ENCODE measurements around the gene SH3PXD2A. TPM values are rescaled to one million over a fixed set of nuclear protein-coding genes. Genes with fewer than 3 reads are reported as not detected.
A peak's percentile ranks its signal among the peaks of the same experiment; 100 is the strongest.

The SH3PXD2A gene
- total and polyA plus RNA-seq, 5 donors from 2014 or later = 0.24 to 15.4 (median 0.47) TPM

GRCh38 chr10:103669243-103669929, 186.0 kb downstream of the SH3PXD2A start:
- Mint-ChIP-seq H3K27ac (peak overlapping the region in 1 of 3 donors; percentile 46), H3K9me3 (no peaks in the 10 kb centered on the region), H3K27me3 (no peaks in the 10 kb centered on the region), H3K36me3 (peaks cover 7% of the 10 kb centered on the region), H3K4me3 (peak overlapping the region in 3 of 4 donors; percentile 21 to 54 (median 22)), H3K4me1 (peaks cover 0 to 19% (median 13%) of the 10 kb centered on the region in 4 donors)
- H3K4me3 ChIP-seq (ENCODE audit: low read depth, low read length) = no peak overlapping the region
- H3K4me1 ChIP-seq (ENCODE audit: control insufficient read depth, insufficient read depth, low read length, poor library complexity, severe bottlenecking) = peaks cover 9% of the 10 kb centered on the region
- DNase-seq (no peak), ATAC-seq (ENCODE audit: low read depth in 2 of 2) (no peak)
- H3K27me3 ChIP-seq (ENCODE audit: control insufficient read depth, insufficient read depth, low read length) = no peaks in the 10 kb centered on the region
- H3K27ac ChIP-seq (ENCODE audit: insufficient read depth, low read length, poor library complexity, severe bottlenecking) = no peak overlapping the region
- no peaks in the 10 kb centered on the region for H3K36me3 ChIP-seq (ENCODE audit: control insufficient read depth, insufficient read depth, low read length)
- H3K9me3 ChIP-seq (ENCODE audit: control insufficient read depth in 2 of 2, low read length in 2 of 2) = no peaks in the 10 kb centered on the region

DNA sequence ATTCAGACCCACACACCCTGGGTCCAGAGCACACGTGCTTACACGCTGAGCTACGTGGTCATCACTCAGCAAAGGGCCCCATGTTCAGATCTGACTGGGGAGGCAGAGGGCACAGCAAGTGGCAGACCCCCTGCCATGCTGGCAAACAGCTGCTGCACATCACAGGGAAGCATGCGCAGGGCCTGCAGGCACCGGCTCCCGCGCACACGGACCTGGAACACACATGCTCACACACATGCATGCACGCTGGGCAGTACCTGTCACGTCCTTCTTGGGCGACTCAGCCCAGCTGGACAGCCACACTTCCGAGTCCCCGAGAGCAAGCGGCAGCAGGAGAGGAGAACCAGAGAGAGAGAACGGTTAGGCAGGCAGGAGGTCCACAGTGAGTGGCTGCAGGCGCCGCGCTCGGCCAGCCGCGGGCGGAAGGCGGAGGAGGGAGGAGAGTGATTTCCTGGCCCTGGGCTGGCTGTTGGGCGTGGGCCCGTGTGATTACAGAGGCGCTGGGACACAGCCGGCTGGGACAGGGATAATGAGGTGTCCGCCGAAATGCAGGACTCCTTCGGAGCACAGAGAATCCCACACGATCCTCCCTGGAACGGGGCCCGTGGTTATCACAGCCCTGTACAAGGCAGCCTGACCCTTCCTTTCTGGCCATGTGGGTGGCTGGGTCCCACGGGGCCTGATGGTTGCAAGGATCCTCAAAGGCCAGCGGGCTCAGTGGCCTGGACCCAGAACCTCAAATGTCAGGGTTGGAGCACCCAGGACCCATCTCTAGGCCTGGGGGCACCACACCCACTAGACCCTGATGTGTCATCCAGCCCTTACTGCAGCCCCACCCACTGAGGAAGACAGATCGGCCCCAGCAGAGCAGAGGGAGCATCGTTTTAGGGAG, 186.8 kb downstream of the SH3PXD2A start:
- Histone ChIP-seq H3K27me3 (ENCODE audit: control insufficient read depth, insufficient read depth, low read length) (no peaks in the 10 kb centered on the region), H3K27ac (ENCODE audit: insufficient read depth, low read length, poor library complexity, severe bottlenecking) (peak overlapping the region; percentile 20), H3K4me3 (ENCODE audit: low read depth, low read length) (no peak overlapping the region), H3K36me3 (ENCODE audit: control insufficient read depth, insufficient read depth, low read length) (no peaks in the 10 kb centered on the region), H3K9me3 (ENCODE audit: control insufficient read depth in 2 of 2, low read length in 2 of 2) (no peaks in the 10 kb centered on the region), H3K4me1 (ENCODE audit: control insufficient read depth, insufficient read depth, low read length, poor library complexity, severe bottlenecking) (peaks cover 9% of the 10 kb centered on the region)
- peak overlapping the region in 2 of 3 donors; percentile 60 to 96 for H3K27ac Mint-ChIP-seq
- peak in 1 of 3 donors; percentile 30 for DNase-seq
- H3K36me3 Mint-ChIP-seq = peaks cover 7% of the 10 kb centered on the region
- ATAC-seq (ENCODE audit: low read depth in 2 of 2) = peak; percentile 36 to 63
- H3K9me3 Mint-ChIP-seq = no peaks in the 10 kb centered on the region
- peak overlapping the region; percentile 22 to 89 (median 80) for H3K4me3 Mint-ChIP-seq
- peaks cover 0 to 19% (median 13%) of the 10 kb centered on the region in 4 donors for H3K4me1 Mint-ChIP-seq
- H3K27me3 Mint-ChIP-seq = no peaks in the 10 kb centered on the region

DNA sequence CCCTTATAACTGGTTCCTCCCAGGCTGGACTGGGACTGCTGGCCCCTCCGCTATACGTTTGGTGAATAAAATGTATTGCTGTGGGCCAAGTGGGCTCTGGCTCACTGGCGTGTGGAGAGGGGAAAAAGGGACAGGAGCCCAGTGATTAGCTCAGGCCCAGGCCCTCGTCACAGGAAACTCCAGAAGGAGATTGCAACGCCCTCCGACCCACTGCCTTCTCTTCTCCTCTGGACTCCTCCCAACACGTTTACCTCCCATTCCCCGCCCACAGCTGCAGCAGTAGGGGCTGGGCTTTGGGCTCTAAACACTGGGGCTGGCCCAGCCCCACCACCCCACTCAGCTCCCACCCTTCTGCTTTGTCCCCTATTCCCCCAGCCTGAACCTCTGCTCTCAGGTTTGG, 188.0 kb downstream of the SH3PXD2A start:
- H3K27ac ChIP-seq (ENCODE audit: insufficient read depth, low read length, poor library complexity, severe bottlenecking) = no peak overlapping the region
- Mint-ChIP-seq H3K36me3 (peaks cover 10% of the 10 kb centered on the region), H3K4me1 (peaks cover 0 to 23% (median 16%) of the 10 kb centered on the region in 4 donors), H3K27ac (no peak overlapping the region), H3K4me3 (peak overlapping the region in 1 of 4 donors; percentile 47), H3K27me3 (no peaks in the 10 kb centered on the region), H3K9me3 (no peaks in the 10 kb centered on the region)
- H3K4me1 ChIP-seq (ENCODE audit: control insufficient read depth, insufficient read depth, low read length, poor library complexity, severe bottlenecking) = peaks cover 9% of the 10 kb centered on the region
- H3K27me3 ChIP-seq (ENCODE audit: control insufficient read depth, insufficient read depth, low read length) = no peaks in the 10 kb centered on the region
- H3K36me3 ChIP-seq (ENCODE audit: control insufficient read depth, insufficient read depth, low read length) = no peaks in the 10 kb centered on the region
- DNase-seq = no peak
- no peak for ATAC-seq (ENCODE audit: low read depth in 2 of 2)
- H3K4me3 ChIP-seq (ENCODE audit: low read depth, low read length) = no peak overlapping the region
- H3K9me3 ChIP-seq (ENCODE audit: control insufficient read depth in 2 of 2, low read length in 2 of 2) = no peaks in the 10 kb centered on the region

DNA sequence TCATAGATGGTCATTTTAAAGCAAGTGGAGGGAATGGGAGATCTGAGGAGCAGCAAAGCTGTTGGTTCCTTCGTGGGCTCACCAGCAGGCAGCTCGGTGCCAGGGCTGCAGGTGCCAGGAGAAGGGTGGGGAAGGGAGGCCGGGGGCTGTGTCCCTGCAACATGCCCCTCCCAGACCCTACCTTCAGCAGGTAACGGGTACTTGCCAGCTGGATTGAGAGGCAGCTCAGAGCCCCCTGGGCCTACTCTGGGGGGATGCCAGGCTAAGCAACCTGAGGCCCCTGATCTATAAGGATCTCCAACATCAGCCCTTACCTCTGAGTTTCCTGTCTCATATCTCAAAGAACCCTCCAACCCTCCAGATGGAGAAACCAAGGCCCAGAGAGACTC, 188.6 kb downstream of the SH3PXD2A start:
- H3K27ac ChIP-seq (ENCODE audit: insufficient read depth, low read length, poor library complexity, severe bottlenecking) = no peak overlapping the region
- Mint-ChIP-seq H3K4me3 (peak overlapping the region in 1 of 4 donors; percentile 22), H3K27ac (peak overlapping the region in 1 of 3 donors; percentile 31), H3K27me3 (no peaks in the 10 kb centered on the region), H3K9me3 (no peaks in the 10 kb centered on the region), H3K4me1 (peaks cover 0 to 27% (median 16%) of the 10 kb centered on the region in 4 donors), H3K36me3 (peaks cover 10% of the 10 kb centered on the region)
- DNase-seq = no peak
- no peak for ATAC-seq (ENCODE audit: low read depth in 2 of 2)
- no peaks in the 10 kb centered on the region for H3K9me3 ChIP-seq (ENCODE audit: control insufficient read depth in 2 of 2, low read length in 2 of 2)
- no peaks in the 10 kb centered on the region for H3K27me3 ChIP-seq (ENCODE audit: control insufficient read depth, insufficient read depth, low read length)
- no peak overlapping the region for H3K4me3 ChIP-seq (ENCODE audit: low read depth, low read length)
- H3K4me1 ChIP-seq (ENCODE audit: control insufficient read depth, insufficient read depth, low read length, poor library complexity, severe bottlenecking) = peaks cover 12% of the 10 kb centered on the region
- no peaks in the 10 kb centered on the region for H3K36me3 ChIP-seq (ENCODE audit: control insufficient read depth, insufficient read depth, low read length)

DNA sequence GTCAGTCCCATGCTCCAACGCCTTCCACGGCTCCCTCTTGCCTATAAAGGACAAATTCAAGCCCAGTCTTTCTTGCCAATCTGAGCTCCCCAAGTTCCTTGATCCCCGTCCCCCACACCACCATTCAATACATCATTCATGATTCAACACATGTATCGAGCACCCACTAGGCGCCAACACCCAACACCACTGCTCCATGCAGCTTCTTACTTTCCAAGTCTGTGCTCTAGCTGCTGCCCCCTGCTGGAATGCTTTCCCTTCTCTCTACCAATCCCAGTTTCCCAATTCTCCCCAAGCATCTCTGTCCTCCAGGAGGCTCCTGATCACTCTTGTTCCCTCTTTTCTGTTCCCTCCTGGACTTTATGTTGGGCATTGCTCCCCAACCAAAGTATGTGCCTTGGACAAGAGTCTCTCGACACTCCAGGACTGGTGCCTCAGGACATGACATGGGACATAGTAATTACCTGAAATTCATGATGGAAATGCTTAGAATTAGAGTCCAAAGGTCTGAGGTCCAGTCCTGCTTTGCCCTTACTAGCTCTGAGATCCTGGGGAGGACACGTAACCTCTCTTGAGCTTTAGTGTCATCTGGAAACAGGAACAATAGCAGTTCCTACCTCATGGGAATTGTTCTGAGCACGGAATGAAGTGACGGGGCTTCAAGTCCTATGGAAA, 189.2 kb downstream of the SH3PXD2A start:
- H3K4me1 Mint-ChIP-seq = peaks cover 0 to 30% (median 16%) of the 10 kb centered on the region in 4 donors
- no peaks in the 10 kb centered on the region for H3K27me3 ChIP-seq (ENCODE audit: control insufficient read depth, insufficient read depth, low read length)
- H3K4me3 ChIP-seq (ENCODE audit: low read depth, low read length) = no peak overlapping the region
- H3K27ac Mint-ChIP-seq = peak overlapping the region in 1 of 3 donors; percentile 31
- H3K36me3 Mint-ChIP-seq = peaks cover 10% of the 10 kb centered on the region
- H3K4me3 Mint-ChIP-seq = peak overlapping the region in 2 of 4 donors; percentile 22 to 24
- H3K27me3 Mint-ChIP-seq = no peaks in the 10 kb centered on the region
- DNase-seq = peak in 1 of 3 donors; percentile 21
- no peak for ATAC-seq (ENCODE audit: low read depth in 2 of 2)
- H3K9me3 ChIP-seq (ENCODE audit: control insufficient read depth in 2 of 2, low read length in 2 of 2) = no peaks in the 10 kb centered on the region
- H3K9me3 Mint-ChIP-seq = no peaks in the 10 kb centered on the region
- H3K4me1 ChIP-seq (ENCODE audit: control insufficient read depth, insufficient read depth, low read length, poor library complexity, severe bottlenecking) = peaks cover 16% of the 10 kb centered on the region
- no peaks in the 10 kb centered on the region for H3K36me3 ChIP-seq (ENCODE audit: control insufficient read depth, insufficient read depth, low read length)
- H3K27ac ChIP-seq (ENCODE audit: insufficient read depth, low read length, poor library complexity, severe bottlenecking) = no peak overlapping the region

- H3K9me3 Mint-ChIP-seq = no peaks in the 10 kb centered on the region
- H3K27ac ChIP-seq (ENCODE audit: insufficient read depth, low read length, poor library complexity, severe bottlenecking) = no peak overlapping the region
- H3K4me3 ChIP-seq (ENCODE audit: low read depth, low read length) = no peak overlapping the region
- peaks cover 25% of the 10 kb centered on the region for H3K4me1 ChIP-seq (ENCODE audit: control insufficient read depth, insufficient read depth, low read length, poor library complexity, severe bottlenecking)
- no peaks in the 10 kb centered on the region for H3K36me3 ChIP-seq (ENCODE audit: control insufficient read depth, insufficient read depth, low read length)
- peaks cover 0 to 34% (median 16%) of the 10 kb centered on the region in 4 donors for H3K4me1 Mint-ChIP-seq
- H3K27me3 ChIP-seq (ENCODE audit: control insufficient read depth, insufficient read depth, low read length) = no peaks in the 10 kb centered on the region
- DNase-seq (no peak), ATAC-seq (ENCODE audit: low read depth in 2 of 2) (no peak)
- no peaks in the 10 kb centered on the region for H3K9me3 ChIP-seq (ENCODE audit: control insufficient read depth in 2 of 2, low read length in 2 of 2)
- H3K36me3 Mint-ChIP-seq = peaks cover 10% of the 10 kb centered on the region
- no peaks in the 10 kb centered on the region for H3K27me3 Mint-ChIP-seq
- H3K27ac Mint-ChIP-seq = peak overlapping the region in 2 of 3 donors; percentile 27 to 87
- H3K4me3 Mint-ChIP-seq = peak overlapping the region in 1 of 4 donors; percentile 15
Observed at GRCh38 chr10:103665162-103665889, 190.1 kb downstream of the SH3PXD2A start.

DNA sequence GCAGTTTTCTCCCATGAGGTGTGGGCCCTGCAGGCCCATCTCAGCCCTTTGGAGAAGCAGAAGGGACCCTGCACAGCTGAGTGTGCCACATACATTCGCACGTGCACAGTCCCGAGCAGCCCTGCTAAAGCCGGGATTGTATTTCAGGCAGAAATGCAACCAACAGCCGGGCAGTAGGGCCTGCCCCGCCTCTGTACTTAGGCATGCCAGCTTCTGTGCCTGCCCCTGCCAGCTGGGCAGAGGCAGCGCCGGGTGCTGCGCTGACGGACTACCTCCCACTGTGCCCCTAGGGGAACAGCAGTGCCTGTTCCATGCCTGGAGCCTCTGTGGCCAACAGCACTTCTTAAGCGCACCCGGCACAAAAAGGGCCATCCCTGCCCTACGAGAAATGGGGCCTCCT, 191.6 kb downstream of the SH3PXD2A start:
- Mint-ChIP-seq H3K27ac (peak overlapping the region in 1 of 3 donors; percentile 84), H3K36me3 (peaks cover 10% of the 10 kb centered on the region), H3K4me1 (peaks cover 0 to 35% (median 20%) of the 10 kb centered on the region in 4 donors), H3K27me3 (no peaks in the 10 kb centered on the region), H3K9me3 (no peaks in the 10 kb centered on the region), H3K4me3 (peak overlapping the region in 2 of 4 donors; percentile 21 to 79)
- DNase-seq (no peak), ATAC-seq (ENCODE audit: low read depth in 2 of 2) (no peak)
- no peak overlapping the region for H3K27ac ChIP-seq (ENCODE audit: insufficient read depth, low read length, poor library complexity, severe bottlenecking)
- no peaks in the 10 kb centered on the region for H3K36me3 ChIP-seq (ENCODE audit: control insufficient read depth, insufficient read depth, low read length)
- no peaks in the 10 kb centered on the region for H3K27me3 ChIP-seq (ENCODE audit: control insufficient read depth, insufficient read depth, low read length)
- peaks cover 29% of the 10 kb centered on the region for H3K4me1 ChIP-seq (ENCODE audit: control insufficient read depth, insufficient read depth, low read length, poor library complexity, severe bottlenecking)
- H3K4me3 ChIP-seq (ENCODE audit: low read depth, low read length) = no peak overlapping the region
- H3K9me3 ChIP-seq (ENCODE audit: control insufficient read depth in 2 of 2, low read length in 2 of 2) = no peaks in the 10 kb centered on the region
